Smooth muscle cell (in vitro differentiated cells): ENCODE measurements around the gene EDEM1. TPM values are rescaled to one million over a fixed set of nuclear protein-coding genes. Genes with fewer than 3 reads are reported as not detected.

Source experiments
- DNase-seq: peaks from one replicate; lab custom pipeline; 2025; ENCODE audit not compliant: unreplicated experiment; lab: John Stamatoyannopoulos, UW
- H2AFZ ChIP-seq: fragments of 200-600 bp; sonication (generic); 2 replicates; pipeline ENCODE4 v1.6.0; 2016; ENCODE audit warnings: antibody characterized with exemption, low read depth, mild to moderate bottlenecking
- H3F3A ChIP-seq: fragments of 200-600 bp; sonication (generic); 2 replicates; pipeline ENCODE4 v1.6.0; 2017; ENCODE audit warnings: antibody characterized with exemption, low read depth
- H3K27ac ChIP-seq: fragments of 200-600 bp; sonication (generic); 2 replicates; pipeline ENCODE4 v1.5.1; 2016; ENCODE audit warnings: low read depth, mild to moderate bottlenecking
- H3K27me3 ChIP-seq: fragments of 200-600 bp; sonication (generic); 2 replicates; pipeline ENCODE4 v1.6.1; 2016; ENCODE audit warnings: low read depth, mild to moderate bottlenecking
- H3K36me3 ChIP-seq: fragments of 200-600 bp; sonication (generic); 2 replicates; pipeline ENCODE4 v1.5.1; 2016; ENCODE audit warnings: low read depth
- H3K4me1 ChIP-seq: fragments of 200-600 bp; sonication (generic); 2 replicates; pipeline ENCODE4 v1.5.1; 2016; ENCODE audit warnings: low read depth
- H3K4me2 ChIP-seq: fragments of 200-600 bp; sonication (generic); 2 replicates; pipeline ENCODE4 v1.6.0; 2016; ENCODE audit warnings: mild to moderate bottlenecking
- H3K4me3 ChIP-seq: fragments of 200-600 bp; sonication (generic); 2 replicates; pipeline ENCODE4 v1.5.1; 2016; ENCODE audit warnings: mild to moderate bottlenecking
- H3K79me2 ChIP-seq: fragments of 200-600 bp; sonication (generic); 2 replicates; pipeline ENCODE4 v1.6.0; 2016; ENCODE audit warnings: low read depth, mild to moderate bottlenecking
- H3K9ac ChIP-seq: fragments of 200-600 bp; sonication (generic); 2 replicates; pipeline ENCODE4 v1.6.0; 2016; ENCODE audit warnings: low read depth
- H3K9me3 ChIP-seq: fragments of 200-600 bp; sonication (generic); replicated peaks from 2 replicates; pipeline ENCODE4 v1.5.1; 2016; ENCODE audit warnings: low read depth
- H4K20me1 ChIP-seq: fragments of 200-600 bp; sonication (generic); 2 replicates; pipeline ENCODE4 v1.6.0; 2016; ENCODE audit warnings: low read depth
- CTCF ChIP-seq: fragments of 200-600 bp; sonication (generic); IDR thresholded peaks from 2 replicates; pipeline ENCODE4 v1.5.1; 2017; ENCODE audit warnings: borderline replicate concordance, mild to moderate bottlenecking, antibody characterized with exemption; ENCODE audit not compliant: insufficient read depth, poor library complexity, severe bottlenecking
- WGBS: methylation state at CpG from one replicate; pipeline ENCODE4 v1.1.7; 2016; ENCODE audit warnings: low lambda C conversion rate; 5-methylcytosine and 5-hydroxymethylcytosine counted together
- polyA plus RNA-seq: library from polyadenylated mRNA; unstranded; fragments of >200 nt; fragmentation: Nextera tagmentation; extraction: Ambion mirVana; gene quantifications from 2 replicates; pipeline ENCODE4 v1.2.1, GENCODE V29; 2016
- total RNA-seq: library from RNA; depleted of rRNA; stranded (reverse); fragments of >200 nt; gene quantifications from 2 replicates; pipeline ENCODE4 v1.2.3, GENCODE V29; 2014

EDEM1 gene
- total and polyA plus RNA-seq, 2 experiments from 2014 or later, result 29.0 to 43.6 TPM

GRCh38 chr3:5191555-5192304 is 4.2 kb downstream of the EDEM1 start:
- H3K27ac ChIP-seq, result peak overlapping the region; percentile 98
- no peak for DNase-seq
- H2AFZ ChIP-seq, result no peak overlapping the region
- no peak overlapping the region for H3K9ac ChIP-seq
- H3F3A ChIP-seq, result peaks cover 20% of the 10 kb centered on the region
- no peak overlapping the region for H3K4me2 ChIP-seq
- H3K9me3 ChIP-seq, result no peaks in the 10 kb centered on the region
- peaks cover 33% of the 10 kb centered on the region for H3K4me1 ChIP-seq
- H3K36me3 ChIP-seq, result no peaks in the 10 kb centered on the region
- no peak for TF ChIP-seq CTCF
- H3K79me2 ChIP-seq, result peaks cover 84% of the 10 kb centered on the region
- H3K27me3 ChIP-seq, result no peaks in the 10 kb centered on the region
- H3K4me3 ChIP-seq, result no peak overlapping the region
- WGBS, result 95% methylated on average over 5 of the region's 5 CpGs
- H4K20me1 ChIP-seq, result peaks cover 42% of the 10 kb centered on the region

GRCh38 chr3:5192571-5193365 is 5.3 kb downstream of the EDEM1 start:
- peaks cover 26% of the 10 kb centered on the region for H3F3A ChIP-seq
- no peak overlapping the region for H3K9ac ChIP-seq
- H2AFZ ChIP-seq, result no peak overlapping the region
- WGBS, result 92% methylated on average over 3 of the region's 3 CpGs
- TF ChIP-seq CTCF, result no peak
- no peak overlapping the region for H3K4me3 ChIP-seq
- H3K27me3 ChIP-seq, result no peaks in the 10 kb centered on the region
- no peaks in the 10 kb centered on the region for H3K36me3 ChIP-seq
- peak overlapping the region; percentile 98 for H3K27ac ChIP-seq
- peaks cover 82% of the 10 kb centered on the region for H3K79me2 ChIP-seq
- H3K4me2 ChIP-seq, result no peak overlapping the region
- peaks cover 42% of the 10 kb centered on the region for H4K20me1 ChIP-seq
- H3K4me1 ChIP-seq, result peaks cover 34% of the 10 kb centered on the region
- no peaks in the 10 kb centered on the region for H3K9me3 ChIP-seq
- no peak for DNase-seq

GRCh38 chr3:5194341-5194740 is 6.8 kb downstream of the EDEM1 start:
- DNase-seq, result no peak
- H3K9me3 ChIP-seq, result no peaks in the 10 kb centered on the region
- H3F3A ChIP-seq, result peaks cover 26% of the 10 kb centered on the region
- peak overlapping the region; percentile 98 for H3K27ac ChIP-seq
- peak overlapping the region; percentile 78 for H3K4me2 ChIP-seq
- WGBS, result 70% methylated on average over 2 of the region's 2 CpGs
- TF ChIP-seq CTCF, result no peak
- peaks cover 31% of the 10 kb centered on the region for H3K4me1 ChIP-seq
- H3K36me3 ChIP-seq, result no peaks in the 10 kb centered on the region
- H3K79me2 ChIP-seq, result peaks cover 80% of the 10 kb centered on the region
- H3K27me3 ChIP-seq, result no peaks in the 10 kb centered on the region
- no peak overlapping the region for H2AFZ ChIP-seq
- peaks cover 35% of the 10 kb centered on the region for H4K20me1 ChIP-seq
- H3K9ac ChIP-seq, result peak overlapping the region; percentile 53
- no peak overlapping the region for H3K4me3 ChIP-seq
